Measurements from ENCODE around the gene ENOX1.

- no peak for TF ChIP-seq SIN3A (IDR thresholded peaks at IDR 0.05; ENCODE audit: borderline replicate concordance, insufficient read depth, low read length)
- no peak for TF ChIP-seq TAF1 (IDR thresholded peaks at IDR 0.05; ENCODE audit: borderline replicate concordance, insufficient read depth, low read length)
These were observed 101.6 kb downstream of the ENOX1 start for GRCh38 chr13:43684963-43685725.

Measured in PFSK-1 (cell line).